ENCODE measurements around the gene FLT1.

DNA sequence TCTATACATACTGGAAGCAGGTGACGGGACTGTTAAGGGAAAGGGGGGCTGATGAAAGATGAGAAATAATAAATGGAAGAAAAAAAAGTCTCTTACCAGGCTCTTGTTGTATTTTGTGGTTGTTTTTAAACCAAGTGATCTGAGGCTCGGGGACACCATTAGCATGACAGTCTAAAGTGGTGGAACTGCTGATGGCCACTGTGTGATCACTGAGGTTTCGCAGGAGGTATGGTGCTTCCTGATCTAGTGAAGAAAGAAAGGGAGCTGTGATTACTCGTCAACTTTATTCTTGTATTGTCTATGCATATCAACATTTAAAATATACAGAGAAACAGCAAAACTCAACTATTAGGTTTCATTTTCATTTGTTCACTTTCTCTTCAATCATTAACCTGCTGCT is 110.1 kb downstream of the FLT1 start:
- TF ChIP-seq, protein P1, sequence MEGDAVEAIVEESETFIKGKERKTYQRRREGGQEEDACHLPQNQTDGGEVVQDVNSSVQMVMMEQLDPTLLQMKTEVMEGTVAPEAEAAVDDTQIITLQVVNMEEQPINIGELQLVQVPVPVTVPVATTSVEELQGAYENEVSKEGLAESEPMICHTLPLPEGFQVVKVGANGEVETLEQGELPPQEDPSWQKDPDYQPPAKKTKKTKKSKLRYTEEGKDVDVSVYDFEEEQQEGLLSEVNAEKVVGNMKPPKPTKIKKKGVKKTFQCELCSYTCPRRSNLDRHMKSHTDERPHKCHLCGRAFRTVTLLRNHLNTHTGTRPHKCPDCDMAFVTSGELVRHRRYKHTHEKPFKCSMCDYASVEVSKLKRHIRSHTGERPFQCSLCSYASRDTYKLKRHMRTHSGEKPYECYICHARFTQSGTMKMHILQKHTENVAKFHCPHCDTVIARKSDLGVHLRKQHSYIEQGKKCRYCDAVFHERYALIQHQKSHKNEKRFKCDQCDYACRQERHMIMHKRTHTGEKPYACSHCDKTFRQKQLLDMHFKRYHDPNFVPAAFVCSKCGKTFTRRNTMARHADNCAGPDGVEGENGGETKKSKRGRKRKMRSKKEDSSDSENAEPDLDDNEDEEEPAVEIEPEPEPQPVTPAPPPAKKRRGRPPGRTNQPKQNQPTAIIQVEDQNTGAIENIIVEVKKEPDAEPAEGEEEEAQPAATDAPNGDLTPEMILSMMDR (IDR thresholded peaks at IDR 0.05): no peak
- no peak for TF ChIP-seq POLR2A (IDR thresholded peaks at IDR 0.05)

Data from heart left ventricle (tissue), 13 donors.